ENCODE results near the gene NBEAL1.
"Not testable (repeated sequence)": the region's sequence is repeated elsewhere in the genome, so short reads cannot be mapped to it uniquely, and the experiment has no call there.

NBEAL1 gene

GRCh38 chr2:203040966-203041521, 26.4 kb downstream of the NBEAL1 start:
- no peak for FAIRE-seq

- no peak for FAIRE-seq
These were observed 27.5 kb downstream of the NBEAL1 start for GRCh38 chr2:203042178-203042577.

GRCh38 chr2:203043226-203043625, 28.6 kb downstream of the NBEAL1 start:
- no peak for FAIRE-seq

- no peak for FAIRE-seq
These were observed 31.2 kb downstream of the NBEAL1 start for GRCh38 chr2:203045867-203046266.

- FAIRE-seq, result no peak
These were observed 37.9 kb downstream of the NBEAL1 start for GRCh38 chr2:203052539-203052938.

GRCh38 chr2:203059567-203060240, 45.0 kb downstream of the NBEAL1 start:
- FAIRE-seq, result no peak

- FAIRE-seq, result no peak
These were observed 46.7 kb downstream of the NBEAL1 start for GRCh38 chr2:203061346-203061745.

GRCh38 chr2:203062126-203062525, 47.5 kb downstream of the NBEAL1 start:
- no peak for FAIRE-seq

GRCh38 chr2:203066519-203067091, 51.9 kb downstream of the NBEAL1 start:
- not testable (repeated sequence) for FAIRE-seq

- no peak for FAIRE-seq
These were observed 56.0 kb downstream of the NBEAL1 start for GRCh38 chr2:203070701-203071100.

GRCh38 chr2:203071148-203071547, 56.5 kb downstream of the NBEAL1 start:
- no peak for FAIRE-seq

GRCh38 chr2:203072371-203072770, 57.7 kb downstream of the NBEAL1 start:
- FAIRE-seq, result no peak

GRCh38 chr2:203077451-203077850, 62.8 kb downstream of the NBEAL1 start:
- FAIRE-seq, result no peak

GRCh38 chr2:203080447-203081045, 65.9 kb downstream of the NBEAL1 start:
- no peak for FAIRE-seq

- FAIRE-seq, result no peak
These were observed 68.7 kb downstream of the NBEAL1 start for GRCh38 chr2:203083328-203083727.

GRCh38 chr2:203086381-203086780, 71.7 kb downstream of the NBEAL1 start:
- FAIRE-seq, result not testable (repeated sequence)

- FAIRE-seq, result not testable (repeated sequence)
These were observed 76.0 kb downstream of the NBEAL1 start for GRCh38 chr2:203090721-203091120.

GRCh38 chr2:203097735-203098134, 83.1 kb downstream of the NBEAL1 start:
- FAIRE-seq, result no peak

- not testable (repeated sequence) for FAIRE-seq
These were observed 87.7 kb downstream of the NBEAL1 start for GRCh38 chr2:203102357-203102756.

GRCh38 chr2:203104273-203104672, 89.6 kb downstream of the NBEAL1 start:
- FAIRE-seq, result no peak

- FAIRE-seq, result no peak
These were observed 91.3 kb downstream of the NBEAL1 start for GRCh38 chr2:203105996-203106395.

- FAIRE-seq, result not testable (repeated sequence)
These were observed 95.8 kb downstream of the NBEAL1 start for GRCh38 chr2:203110496-203110895.

- peak; percentile 29 for FAIRE-seq
These were observed 97.7 kb downstream of the NBEAL1 start for GRCh38 chr2:203112342-203112741.

- FAIRE-seq, result not testable (repeated sequence)
These were observed 100.6 kb downstream of the NBEAL1 start for GRCh38 chr2:203115201-203115700.

All from endometrium (tissue), 2 donors.